ENCODE measurements around the gene GRIN1. TPM values are rescaled to one million over a fixed set of nuclear protein-coding genes. Genes with fewer than 3 reads are reported as not detected.

GRIN1 gene
- total RNA-seq, 1 donor from 2014 or later: 0.77 TPM

DNA sequence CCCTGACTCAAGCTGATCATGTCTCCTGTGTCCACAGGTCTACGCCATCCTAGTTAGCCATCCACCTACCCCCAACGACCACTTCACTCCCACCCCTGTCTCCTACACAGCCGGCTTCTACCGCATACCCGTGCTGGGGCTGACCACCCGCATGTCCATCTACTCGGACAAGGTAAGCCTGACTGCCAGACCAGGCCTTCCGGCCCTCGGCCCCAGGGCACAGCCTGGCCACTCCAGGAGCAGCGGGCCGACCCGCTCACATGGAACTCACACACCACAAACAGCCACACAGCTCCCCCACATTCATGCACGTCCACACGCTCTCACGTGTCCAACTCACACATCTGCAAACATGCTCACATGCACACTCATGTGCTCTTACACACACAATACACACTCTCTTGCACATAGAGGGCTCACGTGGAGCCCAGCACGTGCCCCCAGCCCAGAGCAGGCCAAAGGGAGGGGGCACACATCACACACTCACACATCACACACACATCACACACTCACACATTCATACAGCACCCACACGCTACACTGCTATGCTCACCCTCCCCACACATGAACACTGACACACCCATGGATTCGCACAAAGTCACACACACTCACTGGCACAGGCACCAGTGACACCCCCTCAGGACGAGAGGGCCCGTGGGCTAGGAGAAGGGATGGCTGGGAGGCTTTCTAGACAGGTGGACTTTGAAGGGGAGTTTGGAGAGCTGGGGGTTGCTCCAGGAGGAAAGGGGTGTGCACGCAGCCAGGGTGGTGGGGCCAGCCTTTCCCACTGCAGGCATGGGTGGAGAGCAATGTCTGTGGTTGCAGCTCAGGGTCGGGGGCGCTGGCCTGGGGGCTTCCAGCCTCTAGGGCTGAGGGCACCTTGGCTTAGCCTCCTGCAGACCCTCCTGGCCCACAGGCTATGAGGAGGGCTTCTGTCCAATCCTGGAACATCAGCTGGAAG, 3.3 kb downstream of the GRIN1 start:
- Mint-ChIP-seq H3K27me3 (peaks cover 66% of the 10 kb centered on the region), H3K4me1 (ENCODE audit: low read depth) (no peaks in the 10 kb centered on the region), H3K9me3 (ENCODE audit: low read depth) (no peaks in the 10 kb centered on the region), H3K4me3 (ENCODE audit: low read depth) (no peak overlapping the region), H3K27ac (no peak overlapping the region), H3K36me3 (ENCODE audit: insufficient read depth) (no peaks in the 10 kb centered on the region)
- DNase-seq (ENCODE audit: low spot score, unreplicated experiment): no peak
- TF ChIP-seq, protein P1, sequence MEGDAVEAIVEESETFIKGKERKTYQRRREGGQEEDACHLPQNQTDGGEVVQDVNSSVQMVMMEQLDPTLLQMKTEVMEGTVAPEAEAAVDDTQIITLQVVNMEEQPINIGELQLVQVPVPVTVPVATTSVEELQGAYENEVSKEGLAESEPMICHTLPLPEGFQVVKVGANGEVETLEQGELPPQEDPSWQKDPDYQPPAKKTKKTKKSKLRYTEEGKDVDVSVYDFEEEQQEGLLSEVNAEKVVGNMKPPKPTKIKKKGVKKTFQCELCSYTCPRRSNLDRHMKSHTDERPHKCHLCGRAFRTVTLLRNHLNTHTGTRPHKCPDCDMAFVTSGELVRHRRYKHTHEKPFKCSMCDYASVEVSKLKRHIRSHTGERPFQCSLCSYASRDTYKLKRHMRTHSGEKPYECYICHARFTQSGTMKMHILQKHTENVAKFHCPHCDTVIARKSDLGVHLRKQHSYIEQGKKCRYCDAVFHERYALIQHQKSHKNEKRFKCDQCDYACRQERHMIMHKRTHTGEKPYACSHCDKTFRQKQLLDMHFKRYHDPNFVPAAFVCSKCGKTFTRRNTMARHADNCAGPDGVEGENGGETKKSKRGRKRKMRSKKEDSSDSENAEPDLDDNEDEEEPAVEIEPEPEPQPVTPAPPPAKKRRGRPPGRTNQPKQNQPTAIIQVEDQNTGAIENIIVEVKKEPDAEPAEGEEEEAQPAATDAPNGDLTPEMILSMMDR (IDR thresholded peaks at IDR 0.05; ENCODE audit: unreplicated experiment): no peak

DNA sequence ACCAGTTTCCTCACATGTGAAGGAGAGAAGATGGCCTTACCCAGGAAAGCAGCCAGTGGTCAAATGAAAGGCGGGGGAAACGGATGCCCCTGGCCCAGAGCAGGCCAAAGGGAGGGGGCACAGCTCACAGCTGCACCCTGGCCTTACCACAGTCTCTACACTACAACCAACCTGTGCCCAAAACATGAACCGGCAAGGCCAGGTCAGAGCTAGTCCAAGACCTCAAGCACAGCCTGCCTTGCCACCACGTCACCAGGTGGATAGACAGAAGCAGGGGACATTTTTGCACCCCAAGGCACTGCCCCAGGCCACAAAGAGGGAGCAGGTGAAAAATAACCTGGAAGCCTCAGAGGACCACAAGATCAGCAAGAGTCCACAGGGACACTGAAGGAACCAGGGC, 4.5 kb downstream of the GRIN1 start:
- H3K9me3 Mint-ChIP-seq (ENCODE audit: low read depth): no peaks in the 10 kb centered on the region
- TF ChIP-seq, protein P1 (IDR thresholded peaks at IDR 0.05; ENCODE audit: unreplicated experiment): no peak
- H3K27me3 Mint-ChIP-seq: peaks cover 61% of the 10 kb centered on the region
- no peaks in the 10 kb centered on the region for H3K36me3 Mint-ChIP-seq (ENCODE audit: insufficient read depth)
- H3K4me1 Mint-ChIP-seq (ENCODE audit: low read depth): no peaks in the 10 kb centered on the region
- no peak overlapping the region for H3K4me3 Mint-ChIP-seq (ENCODE audit: low read depth)
- no peak overlapping the region for H3K27ac Mint-ChIP-seq
- DNase-seq (ENCODE audit: low spot score, unreplicated experiment): no peak

DNA sequence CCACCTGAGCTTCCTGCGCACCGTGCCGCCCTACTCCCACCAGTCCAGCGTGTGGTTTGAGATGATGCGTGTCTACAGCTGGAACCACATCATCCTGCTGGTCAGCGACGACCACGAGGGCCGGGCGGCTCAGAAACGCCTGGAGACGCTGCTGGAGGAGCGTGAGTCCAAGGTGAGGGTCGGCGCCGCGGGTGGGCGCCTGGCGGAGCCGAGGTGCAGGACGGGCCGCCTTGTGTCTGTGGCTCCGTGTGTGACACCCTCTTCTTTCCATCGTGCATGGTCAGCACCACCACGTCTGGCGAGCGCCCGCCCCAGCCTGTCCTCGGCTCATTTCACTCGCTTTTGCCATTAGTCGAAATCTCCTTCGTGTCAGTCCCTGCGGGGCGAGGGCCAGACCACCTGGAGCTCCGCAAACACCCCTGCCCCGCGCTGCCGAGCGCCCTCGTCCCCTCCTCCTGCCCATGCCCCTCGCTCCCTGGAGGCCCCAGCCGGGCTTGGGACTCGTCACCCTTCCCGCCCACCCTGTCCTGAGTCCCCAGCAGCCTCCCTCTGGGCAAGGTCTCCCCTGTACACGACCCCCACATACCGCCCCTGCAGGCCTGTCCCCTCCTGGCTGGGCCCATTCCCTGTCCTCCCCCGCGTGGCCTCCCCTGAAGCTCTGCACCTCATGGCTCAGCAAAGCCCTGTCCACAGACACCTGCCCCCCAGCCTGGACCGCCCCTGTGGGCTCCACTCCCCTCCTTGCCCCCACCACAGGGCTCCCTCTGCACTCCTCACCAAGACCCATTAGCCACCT, 7.0 kb downstream of the GRIN1 start:
- Mint-ChIP-seq H3K9me3 (ENCODE audit: low read depth) (no peaks in the 10 kb centered on the region), H3K27ac (no peak overlapping the region), H3K36me3 (ENCODE audit: insufficient read depth) (no peaks in the 10 kb centered on the region), H3K27me3 (peaks cover 55% of the 10 kb centered on the region), H3K4me3 (ENCODE audit: low read depth) (no peak overlapping the region), H3K4me1 (ENCODE audit: low read depth) (no peaks in the 10 kb centered on the region)
- DNase-seq (ENCODE audit: low spot score, unreplicated experiment): no peak
- TF ChIP-seq, protein P1 (IDR thresholded peaks at IDR 0.05; ENCODE audit: unreplicated experiment): no peak

DNA sequence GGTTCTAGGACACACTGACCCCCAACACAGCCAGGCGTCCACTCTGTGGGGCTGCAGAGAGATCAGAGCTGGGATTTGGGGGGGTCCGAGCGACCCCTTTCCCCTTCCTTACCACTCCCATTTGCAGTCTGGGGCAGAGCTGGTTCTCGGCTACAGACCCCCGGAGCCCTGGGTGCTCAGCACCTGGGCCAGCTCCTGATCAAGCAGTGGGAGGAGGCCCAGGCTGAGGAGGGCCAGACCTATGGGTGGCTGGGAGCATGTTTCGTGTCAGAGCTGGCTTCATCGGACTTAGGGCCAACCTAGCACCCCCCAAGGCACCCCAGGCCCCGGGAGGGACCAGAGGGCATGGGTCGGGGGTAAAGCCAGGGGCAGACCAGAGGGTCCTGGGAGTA, 7.6 kb downstream of the GRIN1 start:
- Mint-ChIP-seq H3K36me3 (ENCODE audit: insufficient read depth) (no peaks in the 10 kb centered on the region), H3K9me3 (ENCODE audit: low read depth) (no peaks in the 10 kb centered on the region), H3K4me3 (ENCODE audit: low read depth) (no peak overlapping the region), H3K27me3 (peaks cover 49% of the 10 kb centered on the region), H3K4me1 (ENCODE audit: low read depth) (no peaks in the 10 kb centered on the region), H3K27ac (no peak overlapping the region)
- TF ChIP-seq, protein P1 (IDR thresholded peaks at IDR 0.05; ENCODE audit: unreplicated experiment): no peak
- no peak for DNase-seq (ENCODE audit: low spot score, unreplicated experiment)

DNA sequence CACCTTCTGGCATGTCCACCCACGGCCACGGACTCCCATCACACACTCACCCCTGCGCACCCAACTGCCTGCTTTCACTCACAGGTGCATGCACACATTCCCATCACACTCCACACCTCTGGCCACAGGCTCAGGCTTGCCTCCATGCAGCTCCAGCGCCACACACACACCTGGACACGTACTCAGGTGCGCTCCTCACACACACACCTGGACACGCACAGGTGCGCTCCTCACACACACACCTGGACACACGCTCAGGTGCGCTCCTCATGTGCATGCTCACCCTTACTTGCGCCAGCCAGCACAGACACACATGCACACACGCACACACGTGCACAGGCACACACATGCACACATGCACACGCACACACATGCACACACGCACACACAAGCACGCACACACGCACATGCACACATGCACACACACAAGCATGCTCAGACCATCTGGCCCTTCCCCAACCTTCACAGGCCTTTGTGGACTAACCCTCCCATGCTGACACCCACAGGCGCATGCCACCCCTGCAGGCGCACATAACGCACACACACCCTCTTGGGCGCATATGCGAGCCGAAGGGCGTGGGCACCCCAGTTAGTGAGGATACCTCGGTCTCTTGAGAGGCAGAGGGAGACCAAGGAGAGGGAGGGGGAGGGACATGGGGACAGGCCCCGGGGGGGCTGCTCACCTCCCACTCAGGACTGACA, 8.3 kb downstream of the GRIN1 start:
- H3K4me1 Mint-ChIP-seq (ENCODE audit: low read depth): no peaks in the 10 kb centered on the region
- TF ChIP-seq, protein P1 (IDR thresholded peaks at IDR 0.05; ENCODE audit: unreplicated experiment): no peak
- H3K27me3 Mint-ChIP-seq: peaks cover 42% of the 10 kb centered on the region
- H3K27ac Mint-ChIP-seq: peak overlapping the region; percentile 83
- H3K36me3 Mint-ChIP-seq (ENCODE audit: insufficient read depth): no peaks in the 10 kb centered on the region
- no peak overlapping the region for H3K4me3 Mint-ChIP-seq (ENCODE audit: low read depth)
- no peaks in the 10 kb centered on the region for H3K9me3 Mint-ChIP-seq (ENCODE audit: low read depth)
- DNase-seq (ENCODE audit: low spot score, unreplicated experiment): no peak

All from progenitor cell of endocrine pancreas (in vitro differentiated cells).